HepG2 (cell line): ENCODE data around the gene RFFL. TPM values are rescaled to one million over a fixed set of nuclear protein-coding genes. Genes with fewer than 3 reads are reported as not detected.

ENCODE experiments used
- AHDC1 ChIP-seq: sonication (generic); formaldehyde crosslinking; IDR thresholded peaks from 2 replicates; pipeline ENCODE4 v1.5.1; 2020; ENCODE audit warnings: mild to moderate bottlenecking, missing genetic modification reagents, borderline replicate concordance
- ATF3 ChIP-seq: sonication (generic); formaldehyde crosslinking; IDR thresholded peaks from 2 replicates; pipeline ENCODE4 v1.4.0; 2020; ENCODE audit warnings: missing genetic modification reagents
- HOXA9 ChIP-seq: sonication (generic); formaldehyde crosslinking; IDR thresholded peaks from 2 replicates; pipeline ENCODE4 v1.8.1; 2022; ENCODE audit warnings: missing genetic modification reagents, mild to moderate bottlenecking, moderate library complexity, borderline replicate concordance
- ISL2 ChIP-seq: sonication (generic); formaldehyde crosslinking; IDR thresholded peaks from 2 replicates; pipeline ENCODE4 v1.5.0; 2020; ENCODE audit warnings: missing genetic modification reagents
- MZF1 ChIP-seq: sonication (generic); formaldehyde crosslinking; IDR thresholded peaks from 2 replicates; pipeline ENCODE4 v1.8.1; 2023; ENCODE audit warnings: mild to moderate bottlenecking, missing genetic modification reagents, borderline replicate concordance
- NAIF1 ChIP-seq: sonication (generic); formaldehyde crosslinking; IDR thresholded peaks from 2 replicates; pipeline ENCODE4 v1.5.0; 2020; ENCODE audit warnings: mild to moderate bottlenecking, missing genetic modification reagents, borderline replicate concordance
- NFRKB ChIP-seq: fragments of 450-650 bp; IDR thresholded peaks from 2 replicates; pipeline ENCODE4 v1.6.1; 2017
- NR2F2 ChIP-seq: IDR thresholded peaks from 2 replicates; pipeline ENCODE4 v1.6.1; 2012; ENCODE audit warnings: low read depth, inconsistent platforms, borderline replicate concordance
- SRSF9 ChIP-seq: fragments of 200-400 bp; formaldehyde crosslinking; IDR thresholded peaks from 2 replicates; pipeline ENCODE4 v1.6.1; 2018; ENCODE audit warnings: borderline replicate concordance, mild to moderate bottlenecking, low read depth, low read length; ENCODE audit not compliant: insufficient read depth, poor library complexity, severe bottlenecking
- TBX2 ChIP-seq: sonication (generic); formaldehyde crosslinking; IDR thresholded peaks from 2 replicates; pipeline ENCODE4 v1.5.0; 2020; ENCODE audit warnings: missing genetic modification reagents, mild to moderate bottlenecking, borderline replicate concordance
- ZNF329 ChIP-seq: sonication (generic); formaldehyde crosslinking; IDR thresholded peaks from 2 replicates; pipeline ENCODE4 v1.9.0; 2021; ENCODE audit warnings: low read depth, mild to moderate bottlenecking, missing genetic modification reagents
- ZNF562 ChIP-seq: sonication (generic); formaldehyde crosslinking; IDR thresholded peaks from 2 replicates; pipeline ENCODE4 v1.8.0; 2022; ENCODE audit warnings: missing genetic modification reagents, borderline replicate concordance
- polyA plus RNA-seq, 8 experiments: library from polyadenylated mRNA; depleted of rRNA in 3 of 8; stranded (reverse) in 7 of 8; unstranded in 1 of 8; fragments of >200 nt; fragmentation: Illumina TruSeq in 4 of 8; extraction: Trizol in 4 of 8; gene quantifications; 2 replicates each; pipeline versions ENCODE4 v1.2.1 to v1.2.3, GENCODE V29; 2011 to 2016; ENCODE audit warnings: low read depth in 4 of 8, missing spikeins in 1 of 8, mixed read lengths in 1 of 8; ENCODE audit not compliant: insufficient read depth in 1 of 8
- total RNA-seq, 5 experiments: library from RNA; depleted of rRNA; stranded (reverse); fragments of >200 nt; fragmentation: Illumina TruSeq; extraction: Trizol; gene quantifications; 2 replicates each; pipeline ENCODE4 v1.2.3, GENCODE V29; 2016; ENCODE audit warnings: low read depth in 1 of 5
- TF ChIP-seq, protein P1 (sequence below): sonication (generic); formaldehyde crosslinking; conservative IDR thresholded peaks from 2 replicates; pipeline ENCODE4 v1.4.0; 2020; ENCODE audit warnings: missing genetic modification reagents
- TF ChIP-seq, protein P2 (sequence below): sonication (generic); formaldehyde crosslinking; IDR thresholded peaks from 2 replicates; pipeline ENCODE4 v1.4.0; 2020; ENCODE audit warnings: low read depth, mild to moderate bottlenecking, missing genetic modification reagents
- TF ChIP-seq, protein P3 (sequence below): sonication (generic); formaldehyde crosslinking; IDR thresholded peaks from 2 replicates; pipeline ENCODE4 v1.4.0; 2020; ENCODE audit warnings: mild to moderate bottlenecking, low read depth, missing genetic modification reagents
- TF ChIP-seq, protein P4 (sequence below): sonication (generic); formaldehyde crosslinking; conservative IDR thresholded peaks from 2 replicates; pipeline ENCODE4 v1.4.0; 2020; ENCODE audit warnings: missing genetic modification reagents
- TF ChIP-seq, protein P5 (sequence below): sonication (generic); formaldehyde crosslinking; IDR thresholded peaks from 2 replicates; pipeline ENCODE4 v1.5.0; 2020; ENCODE audit warnings: missing genetic modification reagents

RFFL gene
- total and polyA plus RNA-seq, 2 of the 13 experiments (the other 11 are each of a cell fraction or from before 2014, with no cell fraction given) = 24.3 to 48.6 TPM

DNA sequence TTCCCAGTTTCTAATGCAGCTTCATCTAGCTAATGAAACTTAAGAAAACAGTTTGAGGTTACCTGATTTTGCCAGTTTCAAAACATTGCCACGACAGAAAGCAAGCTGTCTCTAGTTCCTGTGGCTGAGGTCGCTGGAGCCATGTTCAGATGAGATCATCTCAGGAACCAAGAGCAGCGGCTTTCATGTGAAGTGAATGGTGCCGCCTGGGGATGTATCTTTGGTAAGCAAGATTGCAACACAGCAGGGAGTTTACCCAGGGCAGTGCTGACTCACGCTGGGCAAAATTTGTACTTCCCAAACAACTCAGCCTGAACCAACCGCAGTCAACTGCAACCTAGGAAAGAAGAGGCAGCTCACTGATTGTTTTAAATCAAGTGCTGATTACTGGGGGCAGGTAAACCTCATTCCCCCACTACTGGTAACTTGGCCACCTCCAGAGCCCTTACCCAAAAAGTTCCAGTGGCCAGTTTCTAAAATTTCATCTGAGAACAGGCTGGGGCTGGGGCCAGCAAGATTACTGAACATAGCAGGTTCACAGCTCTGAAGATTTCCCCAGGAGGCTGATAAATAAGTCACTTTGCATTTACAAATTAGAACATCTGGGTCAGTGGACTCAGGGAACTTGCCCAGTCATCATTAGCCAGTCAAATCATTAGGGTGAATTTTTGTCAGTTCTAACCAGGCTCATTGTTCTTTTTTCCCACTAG is at the start of gene RFFL (continued):
- TF ChIP-seq AHDC1 (CRISPR knock-in tag) (peak; percentile 76; the same call in 1 of the 2 replicates), SRSF9 (no peak), NAIF1 (CRISPR knock-in tag) (no peak), ZNF562 (CRISPR knock-in tag) (no peak), TBX2 (peak; percentile 93), MZF1 (CRISPR knock-in tag) (no peak), NFRKB (peak; percentile 39; the same call in 1 of the 2 replicates), HOXA9 (CRISPR knock-in tag) (no peak), ATF3 (peak; percentile 94), ISL2 (CRISPR knock-in tag) (peak; percentile 85), NR2F2 (peak; percentile 64; the same call in 1 of the 2 replicates), ZNF329 (no peak)
- TF ChIP-seq, protein P1, sequence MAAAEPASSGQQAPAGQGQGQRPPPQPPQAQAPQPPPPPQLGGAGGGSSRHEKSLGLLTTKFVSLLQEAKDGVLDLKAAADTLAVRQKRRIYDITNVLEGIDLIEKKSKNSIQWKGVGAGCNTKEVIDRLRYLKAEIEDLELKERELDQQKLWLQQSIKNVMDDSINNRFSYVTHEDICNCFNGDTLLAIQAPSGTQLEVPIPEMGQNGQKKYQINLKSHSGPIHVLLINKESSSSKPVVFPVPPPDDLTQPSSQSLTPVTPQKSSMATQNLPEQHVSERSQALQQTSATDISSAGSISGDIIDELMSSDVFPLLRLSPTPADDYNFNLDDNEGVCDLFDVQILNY (CRISPR knock-in tag) = no peak
- TF ChIP-seq, protein P2, sequence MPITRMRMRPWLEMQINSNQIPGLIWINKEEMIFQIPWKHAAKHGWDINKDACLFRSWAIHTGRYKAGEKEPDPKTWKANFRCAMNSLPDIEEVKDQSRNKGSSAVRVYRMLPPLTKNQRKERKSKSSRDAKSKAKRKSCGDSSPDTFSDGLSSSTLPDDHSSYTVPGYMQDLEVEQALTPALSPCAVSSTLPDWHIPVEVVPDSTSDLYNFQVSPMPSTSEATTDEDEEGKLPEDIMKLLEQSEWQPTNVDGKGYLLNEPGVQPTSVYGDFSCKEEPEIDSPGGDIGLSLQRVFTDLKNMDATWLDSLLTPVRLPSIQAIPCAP = no peak
- TF ChIP-seq, protein P3, sequence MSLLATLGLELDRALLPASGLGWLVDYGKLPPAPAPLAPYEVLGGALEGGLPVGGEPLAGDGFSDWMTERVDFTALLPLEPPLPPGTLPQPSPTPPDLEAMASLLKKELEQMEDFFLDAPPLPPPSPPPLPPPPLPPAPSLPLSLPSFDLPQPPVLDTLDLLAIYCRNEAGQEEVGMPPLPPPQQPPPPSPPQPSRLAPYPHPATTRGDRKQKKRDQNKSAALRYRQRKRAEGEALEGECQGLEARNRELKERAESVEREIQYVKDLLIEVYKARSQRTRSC (CRISPR knock-in tag) = no peak
- TF ChIP-seq, protein P4, sequence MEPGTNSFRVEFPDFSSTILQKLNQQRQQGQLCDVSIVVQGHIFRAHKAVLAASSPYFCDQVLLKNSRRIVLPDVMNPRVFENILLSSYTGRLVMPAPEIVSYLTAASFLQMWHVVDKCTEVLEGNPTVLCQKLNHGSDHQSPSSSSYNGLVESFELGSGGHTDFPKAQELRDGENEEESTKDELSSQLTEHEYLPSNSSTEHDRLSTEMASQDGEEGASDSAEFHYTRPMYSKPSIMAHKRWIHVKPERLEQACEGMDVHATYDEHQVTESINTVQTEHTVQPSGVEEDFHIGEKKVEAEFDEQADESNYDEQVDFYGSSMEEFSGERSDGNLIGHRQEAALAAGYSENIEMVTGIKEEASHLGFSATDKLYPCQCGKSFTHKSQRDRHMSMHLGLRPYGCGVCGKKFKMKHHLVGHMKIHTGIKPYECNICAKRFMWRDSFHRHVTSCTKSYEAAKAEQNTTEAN (CRISPR knock-in tag) = peak; percentile 78
- TF ChIP-seq, protein P5, sequence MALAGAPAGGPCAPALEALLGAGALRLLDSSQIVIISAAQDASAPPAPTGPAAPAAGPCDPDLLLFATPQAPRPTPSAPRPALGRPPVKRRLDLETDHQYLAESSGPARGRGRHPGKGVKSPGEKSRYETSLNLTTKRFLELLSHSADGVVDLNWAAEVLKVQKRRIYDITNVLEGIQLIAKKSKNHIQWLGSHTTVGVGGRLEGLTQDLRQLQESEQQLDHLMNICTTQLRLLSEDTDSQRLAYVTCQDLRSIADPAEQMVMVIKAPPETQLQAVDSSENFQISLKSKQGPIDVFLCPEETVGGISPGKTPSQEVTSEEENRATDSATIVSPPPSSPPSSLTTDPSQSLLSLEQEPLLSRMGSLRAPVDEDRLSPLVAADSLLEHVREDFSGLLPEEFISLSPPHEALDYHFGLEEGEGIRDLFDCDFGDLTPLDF (CRISPR knock-in tag) = peak; percentile 65; the same call in 1 of the 2 replicates
